SKM-1 (cell line): ENCODE measurements around the gene NEDD9.

Experiments used
- DNase-seq: peaks from one replicate; lab custom pipeline; 2025; ENCODE audit not compliant: unreplicated experiment; lab: John Stamatoyannopoulos, UW

NEDD9 gene

DNA sequence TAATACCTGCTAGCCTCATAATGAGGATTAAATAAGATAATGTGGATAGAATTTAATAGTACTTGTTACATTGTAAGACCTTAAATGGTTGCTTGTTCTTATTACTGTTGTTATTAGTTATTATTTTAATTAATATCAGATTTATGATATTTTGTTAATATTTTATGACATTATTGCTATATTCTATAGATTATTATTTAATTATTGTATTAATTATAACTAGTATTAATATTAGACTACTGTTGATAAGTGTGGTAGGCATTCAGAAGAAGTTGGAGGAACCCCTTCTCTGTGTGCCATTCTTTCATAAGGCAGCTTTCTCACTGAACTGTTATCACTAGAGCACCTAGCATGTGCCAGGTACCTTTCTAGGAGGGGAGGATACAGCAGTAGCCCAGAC, 2.6 kb upstream of the NEDD9 start:
- no peak for DNase-seq

DNA sequence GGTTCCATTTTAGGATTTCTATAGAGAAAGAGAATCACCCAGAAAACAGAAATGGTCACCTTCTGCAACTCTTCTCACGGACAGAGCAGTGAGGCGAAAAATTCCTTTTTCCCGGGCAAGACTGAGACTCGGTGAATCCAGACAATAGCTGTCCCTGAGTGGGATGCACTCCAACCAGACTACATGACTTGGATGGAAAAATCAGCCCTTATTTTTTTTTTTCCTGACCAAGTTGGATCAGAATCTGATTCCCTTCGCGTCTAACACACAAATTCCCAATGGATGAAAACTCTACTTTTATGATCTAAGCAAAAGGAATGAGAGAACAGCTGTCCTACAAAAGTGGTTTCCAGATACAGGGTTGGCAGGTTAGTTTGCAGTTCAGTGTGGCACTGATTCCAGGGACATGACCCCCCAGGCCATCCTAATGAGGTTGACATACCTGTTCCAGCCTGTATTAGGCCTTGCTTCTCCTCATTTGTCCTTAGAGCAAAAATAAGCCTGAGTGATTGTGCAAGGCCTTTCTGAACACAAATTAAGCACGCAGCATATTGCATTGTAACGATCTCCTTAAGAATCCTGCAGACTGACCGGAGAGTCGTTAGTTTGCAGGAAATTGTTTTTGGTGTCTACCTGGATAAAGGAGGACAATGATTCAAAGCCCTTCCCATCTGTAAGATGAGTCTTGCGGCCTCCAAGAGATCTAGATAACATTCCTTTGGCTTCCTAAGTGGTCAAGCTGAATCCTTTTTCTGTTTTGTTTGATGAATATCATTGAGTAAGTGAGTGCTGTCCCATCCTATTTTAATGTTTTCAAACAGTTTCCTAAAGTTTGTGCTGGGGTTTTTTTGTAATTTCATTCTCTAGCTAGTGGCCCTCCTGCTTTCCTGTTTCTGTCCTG, 1.5 kb upstream of the NEDD9 start:
- DNase-seq, result no peak

DNA sequence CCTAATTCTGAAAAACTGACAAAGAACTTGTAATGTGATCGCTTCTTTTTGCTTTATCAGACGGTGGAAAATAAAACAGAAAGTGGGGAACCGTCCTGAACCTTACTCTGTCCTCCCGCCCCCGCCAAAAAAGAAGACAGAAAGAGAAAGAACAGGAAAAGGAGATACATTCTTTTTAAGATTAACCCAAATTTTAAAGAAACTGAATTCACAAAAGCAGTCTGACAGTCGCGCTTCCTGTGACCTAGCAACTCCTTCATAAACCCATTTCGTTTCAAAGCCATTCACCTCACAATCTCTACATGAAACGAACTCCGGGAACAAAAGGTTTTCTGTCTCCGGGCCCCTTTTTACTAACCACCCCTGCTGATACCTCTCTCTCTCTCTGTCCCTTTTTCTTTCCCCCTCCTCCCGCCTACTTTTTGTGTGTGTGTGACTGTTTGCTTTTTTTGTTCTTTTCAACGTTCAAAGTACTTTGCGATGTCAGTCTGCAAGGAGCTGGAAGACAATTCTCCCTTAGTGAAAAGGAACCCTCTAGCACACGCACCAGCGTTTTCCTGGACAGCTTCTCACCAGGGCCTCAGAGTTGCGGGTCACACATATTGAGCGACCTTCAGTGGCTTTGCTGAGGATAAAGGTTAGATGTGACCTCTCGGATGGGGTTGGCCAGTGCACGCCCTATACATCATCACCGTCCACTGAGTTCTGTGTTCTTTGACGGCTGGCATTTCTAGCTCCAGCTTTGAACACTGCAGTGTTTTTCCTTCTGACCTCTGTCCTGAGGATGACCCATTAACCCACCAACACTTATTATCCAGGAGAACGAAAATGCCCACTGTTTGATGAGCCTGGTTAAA, 530 bp upstream of the NEDD9 start:
- DNase-seq, result no peak

DNA sequence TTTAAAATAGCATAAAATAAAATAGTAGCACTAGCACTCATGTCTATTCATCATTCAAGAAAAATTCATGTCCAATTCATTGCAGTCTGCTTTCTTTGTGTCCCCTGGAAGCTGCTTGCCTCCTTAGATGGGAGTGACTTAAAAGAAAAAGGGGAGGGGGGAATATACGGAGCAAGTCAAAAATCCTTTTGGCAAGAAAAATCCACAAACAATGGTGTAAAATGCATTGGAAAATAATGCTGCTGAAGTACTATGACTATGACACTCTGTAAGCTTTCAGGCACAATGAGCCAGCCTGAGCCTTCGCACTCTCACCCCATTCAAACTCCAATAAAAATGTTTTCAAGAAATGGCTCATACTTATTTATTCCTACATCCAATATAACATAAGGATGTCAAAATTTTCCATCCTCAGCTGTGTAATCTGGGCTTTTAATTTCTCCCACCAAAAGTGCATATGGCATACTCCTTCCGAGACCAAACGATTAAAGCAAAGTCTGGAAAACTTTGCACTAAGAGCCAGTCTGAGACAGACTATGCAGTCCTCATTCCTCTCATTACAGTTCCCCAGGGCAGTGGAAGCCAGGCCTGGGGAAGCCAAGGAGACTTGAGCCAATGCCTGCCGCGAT, 790 bp downstream of the NEDD9 start:
- DNase-seq, result no peak

DNA sequence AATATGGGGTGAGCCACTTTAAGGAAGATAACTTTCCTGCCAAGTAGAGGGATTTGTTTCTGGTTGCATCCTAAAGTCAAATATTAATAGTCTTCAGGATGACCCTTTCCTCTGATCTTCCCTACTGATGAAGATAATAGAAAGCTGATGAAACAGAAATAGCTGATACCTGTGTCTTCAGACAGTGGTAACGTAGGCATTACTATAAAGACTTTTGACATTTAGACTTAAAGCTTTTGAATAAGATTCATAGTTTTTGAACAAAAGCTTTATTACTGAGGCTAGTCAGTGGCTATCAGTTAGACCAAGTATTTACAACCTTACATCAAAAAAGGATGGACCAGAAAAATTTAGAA, 1.4 kb downstream of the NEDD9 start:
- DNase-seq, result no peak

DNA sequence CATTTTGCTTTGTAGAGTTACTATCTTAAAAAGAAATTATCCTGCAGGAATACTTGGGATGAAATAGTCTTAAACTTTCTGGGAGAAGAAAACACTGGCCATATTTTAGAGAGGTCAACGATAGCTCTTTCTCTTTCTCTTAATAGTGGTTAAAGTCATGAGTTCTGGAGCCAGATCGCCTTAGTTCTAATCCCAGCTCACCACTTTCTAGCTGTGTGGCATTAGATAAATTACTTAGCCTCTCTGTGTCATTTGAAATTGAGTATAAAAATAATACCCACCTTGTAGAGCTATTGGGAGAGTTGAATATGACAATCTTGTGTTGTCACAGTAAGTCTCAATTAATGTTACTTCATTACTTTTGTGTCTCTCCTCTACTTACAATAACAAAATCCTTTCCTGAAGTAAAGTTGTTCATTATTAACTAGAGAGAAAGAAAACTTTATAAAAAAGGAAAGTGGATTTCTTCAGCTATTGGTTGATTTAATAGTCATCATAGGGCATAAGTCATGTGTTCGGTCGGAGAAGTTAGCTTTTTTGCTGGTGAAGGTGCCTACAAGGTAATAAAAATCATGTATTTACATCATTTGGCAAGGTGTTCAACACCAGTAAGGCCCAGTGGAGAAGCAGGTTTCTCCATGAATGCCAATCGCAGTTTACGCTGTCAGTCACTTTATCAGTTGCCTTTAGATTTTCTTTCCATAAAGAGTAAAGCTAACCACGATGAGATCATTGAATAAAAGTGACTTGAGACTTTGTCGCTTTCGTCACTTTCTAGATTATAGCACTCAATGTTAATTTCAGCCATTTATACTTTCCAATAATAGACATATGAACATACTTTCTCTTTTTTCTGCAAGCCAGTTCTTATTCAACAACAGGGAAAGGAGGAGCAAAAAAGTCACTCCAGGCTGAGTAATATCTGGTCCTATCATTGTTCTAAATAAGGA, 2.0 kb downstream of the NEDD9 start:
- no peak for DNase-seq

DNA sequence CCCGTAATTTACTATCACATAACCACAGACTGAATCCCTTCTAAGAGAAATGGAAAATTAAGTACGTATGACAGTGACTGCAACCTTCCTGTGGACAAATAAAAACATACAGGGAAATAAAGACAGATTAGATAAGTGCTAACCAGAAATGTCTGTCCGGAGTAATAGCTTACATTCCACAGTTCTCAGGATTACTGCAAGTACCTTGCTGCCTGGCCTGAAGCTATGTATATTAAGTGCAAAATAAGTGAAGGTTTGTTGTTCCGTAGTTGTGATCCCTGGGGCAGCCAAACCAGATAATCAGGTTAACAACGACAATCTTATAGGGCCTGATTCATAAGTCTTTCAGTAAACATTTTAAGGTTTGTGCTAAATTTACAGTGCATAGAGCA, 2.8 kb downstream of the NEDD9 start:
- no peak for DNase-seq

DNA sequence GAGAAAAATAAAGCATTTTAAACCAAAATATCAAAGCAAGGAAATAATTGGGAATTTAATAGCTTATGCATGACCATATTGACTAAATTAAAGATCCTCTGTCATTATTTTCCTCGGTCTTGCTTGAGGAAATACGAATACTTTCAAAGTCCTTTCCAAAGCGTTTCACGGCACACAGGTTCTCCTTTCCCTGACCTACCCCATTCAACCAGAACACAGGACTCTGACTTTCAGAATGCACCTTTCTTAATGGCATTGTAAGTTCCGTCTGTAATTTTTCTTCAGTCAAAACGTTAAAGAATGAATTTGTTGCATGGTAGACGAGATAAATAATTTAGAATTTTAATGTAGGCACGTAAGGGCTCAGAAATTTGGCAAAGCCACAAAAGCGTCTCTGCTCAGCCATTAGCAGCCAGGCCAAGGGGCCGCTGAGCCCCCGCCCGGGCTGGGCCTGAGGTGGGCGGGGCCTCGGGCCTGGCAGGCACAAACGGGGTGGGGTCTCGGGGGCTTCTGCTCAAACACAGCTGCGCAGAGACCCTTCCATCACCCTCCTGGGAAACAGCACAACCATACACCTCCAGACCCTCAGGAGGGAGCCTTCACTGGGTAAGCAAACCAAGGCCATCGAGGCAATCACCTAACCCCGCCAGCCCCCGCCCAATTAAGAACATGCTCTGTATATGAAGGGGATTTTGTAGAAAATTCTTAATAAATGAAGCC, 3.4 kb downstream of the NEDD9 start:
- DNase-seq, result no peak

DNA sequence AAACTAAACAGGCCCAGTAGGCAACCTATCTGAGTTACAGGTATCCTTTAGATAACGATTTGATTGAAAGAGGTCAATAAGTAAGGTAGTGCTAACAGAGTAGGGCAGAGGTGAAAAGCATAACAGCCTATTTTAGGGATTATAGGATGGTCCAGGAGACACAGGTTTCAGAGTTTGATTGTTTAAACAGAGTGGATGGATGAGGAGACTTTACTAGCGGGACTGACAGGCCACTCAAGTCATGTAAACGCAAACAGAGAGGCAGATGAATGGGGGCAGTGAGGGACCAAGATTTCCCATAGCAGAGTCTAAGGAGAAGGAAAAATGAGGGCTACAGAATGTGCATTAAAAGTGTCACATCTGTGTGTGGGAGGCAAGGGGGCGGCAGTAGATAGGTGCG, 4.8 kb downstream of the NEDD9 start:
- DNase-seq, result no peak

DNA sequence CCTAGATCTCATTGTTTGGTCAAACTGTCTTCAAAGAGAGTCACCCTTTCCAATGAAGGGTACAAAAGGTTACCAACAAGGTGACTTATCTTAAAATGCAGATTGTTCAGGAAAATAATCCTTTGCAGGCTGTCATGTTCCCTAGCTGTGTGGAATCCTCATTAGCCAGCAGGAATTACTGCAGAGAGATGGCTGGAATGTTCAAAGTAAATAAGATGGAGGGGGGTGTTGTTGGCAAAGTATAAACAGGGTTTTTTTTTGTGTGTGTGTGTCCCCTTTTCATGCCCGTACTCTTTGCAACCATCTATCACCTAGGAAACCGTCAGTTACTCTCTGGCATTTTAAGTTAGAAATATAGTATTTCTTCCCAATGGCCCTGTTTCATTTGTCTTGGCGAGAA, 6.5 kb downstream of the NEDD9 start:
- no peak for DNase-seq

DNA sequence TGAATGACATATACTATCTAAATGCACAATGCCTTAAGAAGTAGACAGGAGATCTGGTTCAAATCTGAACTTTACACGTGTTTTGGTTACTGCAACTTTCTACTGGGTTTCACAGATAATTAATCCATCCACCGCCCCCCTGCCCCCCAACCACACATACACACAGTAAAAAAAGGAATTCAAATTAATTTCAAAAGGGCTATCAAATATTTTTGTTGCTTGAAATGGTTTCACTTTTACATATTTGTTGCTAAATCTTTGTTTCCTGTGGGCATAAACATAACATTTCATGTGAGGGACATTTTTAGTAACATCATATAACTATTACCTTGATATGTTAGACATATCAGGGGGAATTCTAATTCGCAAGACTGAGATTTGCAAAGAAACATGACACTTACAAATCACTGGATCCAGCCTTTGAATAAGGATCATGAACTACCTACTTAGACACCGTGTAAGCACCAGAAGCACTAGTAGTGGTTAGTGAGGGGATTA, 7.5 kb downstream of the NEDD9 start:
- DNase-seq, result no peak

DNA sequence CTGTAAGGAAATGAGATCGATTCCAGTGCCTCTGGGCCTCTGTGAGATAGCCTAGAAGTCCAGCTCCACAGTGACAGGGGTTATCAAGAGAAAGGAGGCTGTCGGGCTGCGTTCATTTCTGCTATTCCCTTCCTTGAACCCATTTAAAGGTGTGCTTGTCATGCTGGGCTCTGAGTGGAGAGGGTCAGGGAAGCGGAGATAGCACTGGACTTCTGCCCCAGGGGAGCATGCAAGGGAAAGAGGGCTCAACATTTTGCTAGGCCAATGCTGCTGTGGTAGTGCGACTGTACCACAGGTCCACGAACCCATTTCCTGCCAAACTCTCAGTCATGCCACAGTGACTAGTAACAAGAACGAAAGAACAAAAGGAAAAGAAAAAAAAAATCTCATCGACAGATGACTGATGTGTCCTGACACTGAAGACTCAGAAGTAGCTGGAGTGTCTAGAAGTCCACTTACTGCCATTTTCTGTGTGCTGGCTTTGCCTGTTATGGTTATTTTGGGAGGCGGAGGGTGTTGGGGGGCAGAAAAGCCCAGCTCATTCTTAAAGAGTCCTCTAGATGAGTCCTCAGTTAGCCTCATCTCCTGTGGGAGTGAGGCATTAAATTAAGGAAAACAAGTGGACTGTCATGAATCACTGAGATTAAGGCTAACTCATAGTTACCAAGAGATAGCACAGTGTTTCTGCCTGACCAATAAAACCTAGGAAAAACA, 8.1 kb downstream of the NEDD9 start:
- DNase-seq, result no peak

DNA sequence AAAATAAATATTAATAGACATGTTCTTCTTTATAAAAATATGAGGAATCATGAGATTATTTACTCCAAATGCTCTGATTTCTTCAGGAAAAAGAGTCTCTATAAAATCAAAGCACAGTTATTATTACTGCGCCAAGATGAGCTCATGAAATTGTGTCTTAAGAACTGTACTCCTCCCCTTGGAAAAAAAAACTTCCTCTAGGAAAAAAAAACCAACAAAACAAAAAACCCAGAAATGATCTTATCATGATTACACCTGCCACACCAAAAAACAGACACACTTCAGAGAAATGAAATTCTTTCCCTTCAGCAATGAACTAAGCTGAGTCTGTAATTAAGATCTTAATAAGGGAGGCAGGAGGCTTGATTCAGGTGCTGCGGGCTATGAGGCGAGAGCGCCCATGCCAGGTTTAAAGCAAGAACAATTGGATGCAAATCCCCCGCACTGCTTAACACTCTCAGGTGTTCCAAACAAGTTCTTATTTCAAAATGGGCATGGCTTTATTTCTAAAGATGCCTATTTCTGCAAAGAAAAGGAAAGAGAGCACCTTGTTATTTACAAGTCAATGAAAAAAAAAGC, 9.1 kb downstream of the NEDD9 start:
- DNase-seq, result no peak

DNA sequence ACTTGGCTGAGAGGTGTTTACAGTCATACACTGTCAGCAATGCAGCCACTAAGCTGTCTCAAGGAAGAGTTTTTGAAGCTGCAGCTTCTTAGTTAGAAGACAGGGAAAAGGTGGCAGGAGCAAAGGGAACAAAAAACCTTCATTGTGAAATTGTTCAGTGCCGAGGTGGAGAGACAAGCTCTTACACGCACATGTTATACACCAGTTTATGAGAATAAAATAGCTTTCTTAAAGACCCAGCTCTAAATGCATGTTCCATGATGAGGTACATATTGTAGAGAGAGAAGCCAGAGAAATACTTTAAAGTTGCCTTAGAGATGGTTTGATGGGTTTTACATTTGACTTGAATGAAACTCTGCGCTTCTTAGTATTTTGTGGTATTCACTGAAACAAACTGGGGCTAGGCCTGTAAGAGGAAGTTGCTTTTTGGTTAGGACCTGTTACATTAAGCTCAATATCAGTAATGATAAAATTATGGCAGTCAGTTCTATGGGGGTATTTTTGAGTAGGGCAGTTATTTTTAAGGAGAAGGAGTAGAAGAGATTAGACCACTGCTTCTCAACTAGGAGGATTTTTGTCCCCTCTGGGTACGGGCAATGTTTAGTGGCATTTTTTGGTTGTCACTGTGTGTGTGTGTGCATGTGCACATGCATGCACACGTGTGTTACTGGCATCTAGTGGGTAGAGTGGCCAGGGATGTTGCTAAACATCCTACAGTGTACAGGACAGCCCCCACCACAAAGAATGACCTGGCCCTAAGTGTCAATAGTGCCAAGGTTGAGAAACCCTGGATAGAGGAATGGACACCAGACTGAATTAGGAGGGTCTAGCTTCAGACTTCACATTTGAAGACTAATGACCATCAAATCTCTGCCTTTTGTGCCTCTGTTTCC, 9.8 kb downstream of the NEDD9 start:
- DNase-seq, result no peak

DNA sequence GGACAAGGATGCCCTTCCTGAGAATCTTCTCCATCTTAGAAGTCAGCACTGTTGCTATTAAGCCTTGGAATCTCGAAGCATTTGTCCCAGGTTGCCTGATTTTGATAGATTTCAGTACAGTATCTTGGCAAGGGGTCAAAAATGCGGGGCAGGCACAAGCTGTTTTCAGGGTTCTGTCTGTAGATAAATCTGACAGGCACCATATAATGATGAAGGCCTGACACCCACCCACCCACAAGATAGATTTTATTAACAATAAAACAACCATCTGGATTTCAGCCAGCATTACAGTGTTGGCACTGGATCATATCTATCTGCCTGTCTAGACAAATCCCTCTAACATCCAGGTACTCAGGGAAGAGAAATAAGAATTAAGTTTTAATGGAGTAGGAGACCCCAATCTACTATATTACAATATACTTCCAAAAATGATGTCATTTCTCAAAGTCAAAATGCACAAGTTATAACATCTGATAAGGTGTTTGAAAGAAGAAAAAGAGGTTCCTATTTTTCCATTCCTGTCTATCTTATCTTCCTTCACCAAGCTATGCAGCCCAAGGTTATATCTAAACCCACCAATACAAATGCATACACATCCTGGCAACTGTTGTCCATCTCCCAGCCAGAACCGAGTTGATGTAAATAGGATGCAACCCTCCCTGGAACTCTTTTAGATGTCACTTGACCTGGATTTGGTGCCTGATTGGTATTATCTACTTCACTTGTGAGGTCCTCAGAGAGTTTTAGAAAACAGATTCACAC, 10.7 kb downstream of the NEDD9 start:
- DNase-seq, result no peak

DNA sequence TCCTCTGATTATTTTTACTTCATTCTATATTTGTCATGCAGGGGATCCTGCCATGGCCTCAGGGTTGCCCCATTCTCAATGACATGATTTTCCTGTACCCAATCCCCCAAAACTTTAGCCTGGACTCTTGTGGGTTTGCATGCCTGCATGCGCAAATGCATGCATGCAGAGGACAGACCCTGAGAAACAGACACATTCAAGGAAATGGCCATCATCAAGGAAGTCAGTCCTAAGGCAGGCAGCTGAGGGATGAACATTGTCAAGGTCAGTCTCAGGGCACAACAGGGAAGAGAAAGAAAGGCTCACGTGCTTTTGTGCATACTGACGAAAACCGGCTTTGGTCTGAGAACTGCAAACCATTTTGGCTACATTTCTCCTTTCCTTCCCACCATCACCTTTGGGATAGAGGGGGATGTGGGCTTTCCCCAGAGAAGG, 13.1 kb downstream of the NEDD9 start:
- DNase-seq, result no peak
